ENCODE results near the gene ZNF844.

GRCh38 chr19:12085074-12085818, 20.7 kb downstream of the ZNF844 start:
- TF ChIP-seq POLR2A (IDR thresholded peaks at IDR 0.05; ENCODE audit: low read length): no peak
- no peak for TF ChIP-seq GATA1 (IDR thresholded peaks at IDR 0.05; ENCODE audit: low read depth, low read length)

Data from erythroblast (primary cell).